H1 (cell line): ENCODE results near the gene TRIM67. TPM values are rescaled to one million over a fixed set of nuclear protein-coding genes. Genes with fewer than 3 reads are reported as not detected.

Experiments
- CBX5 ChIP-seq: fragments of 300-800, 300-1000 bp; sonication (generic); IDR thresholded peaks from 2 replicates; pipeline ENCODE4 v1.7.1; 2016; ENCODE audit warnings: antibody characterized with exemption, low read length, low read depth
- CHD2 ChIP-seq: IDR thresholded peaks from 2 replicates; pipeline ENCODE4 v1.6.1; 2012; ENCODE audit warnings: low read length, improper control_type of control experiment
- HDAC2 ChIP-seq, 2 experiments: fragments of 300-600 bp in 1 of 2; sonication (generic) in 1 of 2; IDR thresholded peaks; 2 replicates each; pipeline ENCODE4 v1.6.1; 2011 to 2012; ENCODE audit warnings: low read depth in 2 of 2, low read length in 2 of 2, mild to moderate bottlenecking in 2 of 2, moderate library complexity in 2 of 2, borderline replicate concordance in 1 of 2, inconsistent platforms in 1 of 2
- KDM4A ChIP-seq: IDR thresholded peaks from one replicate; pipeline ENCODE4 v1.7.1; 2012; ENCODE audit warnings: low read depth, mild to moderate bottlenecking, moderate library complexity, low read length, inconsistent platforms; ENCODE audit not compliant: severe bottlenecking
- MAFK ChIP-seq: IDR thresholded peaks from 2 replicates; pipeline ENCODE4 v1.6.1; 2012; ENCODE audit warnings: low read depth, mild to moderate bottlenecking, improper control_type of control experiment, low read length
- NANOG ChIP-seq: IDR thresholded peaks from 2 replicates; pipeline ENCODE4 v1.6.1; 2011; ENCODE audit warnings: low read length, low read depth, mild to moderate bottlenecking, inconsistent platforms; ENCODE audit not compliant: insufficient read depth, poor library complexity, severe bottlenecking
- PHF8 ChIP-seq: fragments of 200-600 bp; sonication (generic); conservative IDR thresholded peaks from 2 replicates; pipeline ENCODE4 v1.7.1; 2012; ENCODE audit warnings: low read depth, mild to moderate bottlenecking, inconsistent platforms, low read length, moderate library complexity
- POLR2A ChIP-seq, 2 experiments: IDR thresholded peaks; 1 replicate in 1 of 2; 2 replicates in 1 of 2; pipeline ENCODE4 v1.6.1; 2011; ENCODE audit warnings: low read depth in 2 of 2, low read length in 2 of 2, mild to moderate bottlenecking in 2 of 2; ENCODE audit errors: control extremely low read depth in 1 of 2
- POU5F1 ChIP-seq: IDR thresholded peaks from 2 replicates; pipeline ENCODE4 v1.6.1; 2011; ENCODE audit warnings: low read depth, mild to moderate bottlenecking, low read length, moderate library complexity
- RBBP5 ChIP-seq: IDR thresholded peaks from 2 replicates; pipeline ENCODE4 v1.7.1; 2012; ENCODE audit warnings: low read depth, mild to moderate bottlenecking, inconsistent platforms, low read length, moderate library complexity, borderline replicate concordance
- SAP30 ChIP-seq: fragments of 300-600 bp; sonication (generic); IDR thresholded peaks from 2 replicates; pipeline ENCODE4 v1.7.1; 2012; ENCODE audit warnings: low read length, moderate library complexity, mild to moderate bottlenecking, inconsistent platforms; ENCODE audit not compliant: insufficient read depth, insufficient replicate concordance
- SIX5 ChIP-seq: IDR thresholded peaks from 2 replicates; pipeline ENCODE4 v1.6.1; 2011; ENCODE audit warnings: mild to moderate bottlenecking, low read depth, low read length
- SP1 ChIP-seq: IDR thresholded peaks from 2 replicates; pipeline ENCODE4 v1.6.1; 2011; ENCODE audit warnings: low read depth, low read length
- SUZ12 ChIP-seq: fragments of 200-600 bp; sonication (generic); IDR thresholded peaks from 2 replicates; pipeline ENCODE4 v1.6.1; 2012; ENCODE audit warnings: mild to moderate bottlenecking, inconsistent platforms, low read length, moderate library complexity, mixed read lengths
- TEAD4 ChIP-seq: IDR thresholded peaks from 2 replicates; pipeline ENCODE4 v1.6.1; 2012; ENCODE audit warnings: low read depth, low read length, inconsistent platforms, mixed read lengths
- ZNF274 ChIP-seq: IDR thresholded peaks from 2 replicates; pipeline ENCODE4 v1.7.0; 2012; ENCODE audit warnings: low read length, borderline replicate concordance; ENCODE audit errors: extremely low read depth
- polyA plus RNA-seq, 7 experiments: library from polyadenylated mRNA; depleted of rRNA in 3 of 7; stranded (reverse) in 5 of 7; unstranded in 2 of 7; fragments of >200 nt in 5 of 7; fragments of 200-250 nt in 2 of 7; gene quantifications; 1 replicate in 5 of 7; 2 replicates in 1 of 7; 4 replicates in 1 of 7; pipeline versions ENCODE4 v1.2.1 to v1.2.3, GENCODE V29; 2011 to 2013; ENCODE audit warnings: missing spikeins in 2 of 7, mixed read lengths in 2 of 7
- total RNA-seq: library from RNA; stranded (reverse); fragmentation: NEBNext Ultra II Directional; extraction: Animal tissue kit (Norgen Biotek cat#: 25700); gene quantifications from 2 replicates; pipeline ENCODE4 v1.2.1, GENCODE V29; 2021
- TF ChIP-seq, protein P1 (sequence below): IDR thresholded peaks from 2 replicates; pipeline ENCODE4 v1.6.1; 2011; ENCODE audit warnings: low read depth, mild to moderate bottlenecking, low read length; ENCODE audit not compliant: insufficient read depth
- TF ChIP-seq, protein P2 (sequence below): IDR thresholded peaks from 2 replicates; pipeline ENCODE4 v1.6.1; 2011; ENCODE audit warnings: low read length, improper control_type of control experiment
- TF ChIP-seq, protein P3 (sequence below): IDR thresholded peaks from 2 replicates; pipeline ENCODE4 v1.6.1; 2012; ENCODE audit warnings: inconsistent platforms

The TRIM67 gene
- total and polyA plus RNA-seq, 2 of the 8 experiments (the other 6 are each of a cell fraction or from before 2014, with no cell fraction given), result under 0.01 TPM; not detected in 1

DNA sequence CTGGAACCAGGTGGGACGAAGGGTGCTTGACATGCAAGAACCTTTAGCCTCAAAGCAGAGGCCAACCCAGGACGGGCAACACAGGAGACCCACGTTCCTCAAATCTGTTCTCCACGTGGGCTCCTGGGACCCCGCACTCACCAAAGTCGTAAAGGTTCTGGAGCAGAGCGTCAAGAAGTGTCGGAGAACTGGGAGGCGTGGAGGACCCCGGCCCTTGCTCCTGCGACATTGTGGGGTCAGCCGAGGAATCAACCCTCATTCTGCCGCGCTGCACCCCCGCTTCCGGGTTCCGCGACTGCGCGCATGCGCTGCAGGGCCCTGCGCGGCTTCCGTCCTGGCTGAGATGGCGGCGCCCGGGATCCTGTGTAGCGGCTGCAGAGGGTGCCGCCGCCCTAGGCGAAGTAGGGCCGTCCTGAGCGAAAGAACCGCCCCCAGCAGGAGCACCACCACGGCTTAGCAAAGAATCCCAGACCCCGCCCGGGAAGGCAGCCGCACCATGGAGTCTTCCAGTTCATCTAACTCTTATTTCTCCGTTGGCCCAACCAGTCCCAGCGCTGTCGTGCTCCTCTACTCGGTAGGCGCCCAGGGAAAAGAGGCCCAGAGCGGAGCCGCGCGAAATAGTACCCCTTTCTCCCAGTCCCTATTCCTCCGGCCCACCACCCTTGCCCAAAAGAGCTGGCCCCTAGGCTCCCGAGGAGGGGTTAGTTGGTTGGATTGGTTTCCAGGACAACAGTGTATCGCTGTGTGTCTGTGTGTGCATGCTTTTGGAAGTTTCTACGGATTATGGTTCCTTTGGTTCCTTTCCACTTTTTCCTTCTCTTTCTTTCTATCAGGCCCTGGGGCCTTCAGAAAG lies 79.3 kb downstream of the TRIM67 start, which contains the start of gene GNPAT (continued):
- 0 out of 2 replicates have a peak, but pooled peaks have one; percentile 8 for TF ChIP-seq SUZ12
- peak; percentile 82 for TF ChIP-seq PHF8
- TF ChIP-seq HDAC2 (IDR thresholded peaks at IDR 0.05; ENCODE audit: borderline replicate concordance in 1 of 2, low read depth in 2 of 2, low read length in 2 of 2), result peak in 1 of 2 experiments; percentile 35; a peak in 2 of 4 replicates
- no peak for TF ChIP-seq TEAD4
- TF ChIP-seq, protein P1, sequence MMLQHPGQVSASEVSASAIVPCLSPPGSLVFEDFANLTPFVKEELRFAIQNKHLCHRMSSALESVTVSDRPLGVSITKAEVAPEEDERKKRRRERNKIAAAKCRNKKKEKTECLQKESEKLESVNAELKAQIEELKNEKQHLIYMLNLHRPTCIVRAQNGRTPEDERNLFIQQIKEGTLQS, result no peak
- no peak for TF ChIP-seq SP1
- no peak for TF ChIP-seq SIX5
- peak; percentile 66 to 98 for TF ChIP-seq POLR2A (IDR thresholded peaks at IDR 0.05; ENCODE audit: control extremely low read depth in 1 of 2, low read depth in 2 of 2, low read length in 2 of 2)
- no peak for TF ChIP-seq POU5F1
- no peak for TF ChIP-seq NANOG
- TF ChIP-seq, protein P2, sequence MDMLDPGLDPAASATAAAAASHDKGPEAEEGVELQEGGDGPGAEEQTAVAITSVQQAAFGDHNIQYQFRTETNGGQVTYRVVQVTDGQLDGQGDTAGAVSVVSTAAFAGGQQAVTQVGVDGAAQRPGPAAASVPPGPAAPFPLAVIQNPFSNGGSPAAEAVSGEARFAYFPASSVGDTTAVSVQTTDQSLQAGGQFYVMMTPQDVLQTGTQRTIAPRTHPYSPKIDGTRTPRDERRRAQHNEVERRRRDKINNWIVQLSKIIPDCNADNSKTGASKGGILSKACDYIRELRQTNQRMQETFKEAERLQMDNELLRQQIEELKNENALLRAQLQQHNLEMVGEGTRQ, result no peak
- TF ChIP-seq KDM4A, result peak; percentile 76
- TF ChIP-seq ZNF274, result no peak
- TF ChIP-seq CHD2, result no peak
- TF ChIP-seq, protein P3, sequence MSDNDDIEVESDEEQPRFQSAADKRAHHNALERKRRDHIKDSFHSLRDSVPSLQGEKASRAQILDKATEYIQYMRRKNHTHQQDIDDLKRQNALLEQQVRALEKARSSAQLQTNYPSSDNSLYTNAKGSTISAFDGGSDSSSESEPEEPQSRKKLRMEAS, result peak; percentile 57
- peak; percentile 57 for TF ChIP-seq SAP30
- TF ChIP-seq CBX5, result no peak
- peak; percentile 91; the same call in 1 of the 2 replicates for TF ChIP-seq RBBP5
- TF ChIP-seq MAFK, result no peak
